Progenitor cell of endocrine pancreas (in vitro differentiated cells): ENCODE results near the gene MAGI1. TPM values are rescaled to one million over a fixed set of nuclear protein-coding genes. Genes with fewer than 3 reads are reported as not detected.
A peak's percentile ranks its signal among the peaks of the same experiment; 100 is the strongest.

ENCODE experiments used
- DNase-seq: peaks from one replicate; pipeline ENCODE4 v3.0.0; 2021; ENCODE audit warnings: low spot score; ENCODE audit not compliant: unreplicated experiment
- H3K27ac Mint-ChIP-seq: 2 replicates; pipeline ENCODE4 v1.8.0; 2021; ENCODE audit warnings: mild to moderate bottlenecking, moderate library complexity, mixed read lengths
- H3K27me3 Mint-ChIP-seq: 2 replicates; pipeline ENCODE4 v1.8.0; 2021; ENCODE audit warnings: mixed read lengths
- H3K36me3 Mint-ChIP-seq: 2 replicates; pipeline ENCODE4 v1.8.0; 2022; ENCODE audit warnings: mixed read lengths; ENCODE audit not compliant: insufficient read depth
- H3K4me1 Mint-ChIP-seq: 2 replicates; pipeline ENCODE4 v1.8.0; 2021; ENCODE audit warnings: low read depth, mixed read lengths
- H3K4me3 Mint-ChIP-seq: 2 replicates; pipeline ENCODE4 v1.8.0; 2021; ENCODE audit warnings: low read depth, mild to moderate bottlenecking, moderate library complexity, mixed read lengths
- H3K9me3 Mint-ChIP-seq: 2 replicates; pipeline ENCODE4 v1.8.0; 2021; ENCODE audit warnings: low read depth, mixed read lengths
- CTCF ChIP-seq: fragments of 200-600 bp; sonication (generic); IDR thresholded peaks from one replicate; pipeline ENCODE4 v1.5.0; 2021; ENCODE audit warnings: antibody characterized with exemption, mild to moderate bottlenecking; ENCODE audit not compliant: unreplicated experiment
- total RNA-seq: library from RNA; stranded (reverse); gene quantifications from 2 replicates; pipeline ENCODE4 v1.2.1, GENCODE V29; 2021

The MAGI1 gene
- total RNA-seq, 1 donor from 2014 or later: 142 TPM

- H3K36me3 Mint-ChIP-seq: peaks cover 16% of the 10 kb centered on the region
- H3K4me1 Mint-ChIP-seq: peaks cover 59% of the 10 kb centered on the region
- no peaks in the 10 kb centered on the region for H3K9me3 Mint-ChIP-seq
- H3K27ac Mint-ChIP-seq: peak overlapping the region; percentile 90
- no peaks in the 10 kb centered on the region for H3K27me3 Mint-ChIP-seq
- no peak for TF ChIP-seq CTCF
- H3K4me3 Mint-ChIP-seq: no peak overlapping the region
- DNase-seq: no peak
Measured at GRCh38 chr3:66000506-66000905, 38.2 kb downstream of the MAGI1 start.

- no peak for DNase-seq
- H3K9me3 Mint-ChIP-seq: no peaks in the 10 kb centered on the region
- peak overlapping the region; percentile 90 for H3K27ac Mint-ChIP-seq
- no peak for TF ChIP-seq CTCF
- H3K4me3 Mint-ChIP-seq: peak overlapping the region; percentile 44
- H3K27me3 Mint-ChIP-seq: no peaks in the 10 kb centered on the region
- peaks cover 62% of the 10 kb centered on the region for H3K4me1 Mint-ChIP-seq
- peaks cover 17% of the 10 kb centered on the region for H3K36me3 Mint-ChIP-seq
Measured at GRCh38 chr3:65999606-66000005, 39.1 kb downstream of the MAGI1 start.

GRCh38 chr3:65996589-65996988 is 42.1 kb downstream of the MAGI1 start:
- peaks cover 43% of the 10 kb centered on the region for H3K4me1 Mint-ChIP-seq
- no peaks in the 10 kb centered on the region for H3K9me3 Mint-ChIP-seq
- H3K36me3 Mint-ChIP-seq: peaks cover 16% of the 10 kb centered on the region
- H3K27me3 Mint-ChIP-seq: no peaks in the 10 kb centered on the region
- no peak overlapping the region for H3K4me3 Mint-ChIP-seq
- peak overlapping the region; percentile 79 for H3K27ac Mint-ChIP-seq
- no peak for TF ChIP-seq CTCF
- no peak for DNase-seq

DNA sequence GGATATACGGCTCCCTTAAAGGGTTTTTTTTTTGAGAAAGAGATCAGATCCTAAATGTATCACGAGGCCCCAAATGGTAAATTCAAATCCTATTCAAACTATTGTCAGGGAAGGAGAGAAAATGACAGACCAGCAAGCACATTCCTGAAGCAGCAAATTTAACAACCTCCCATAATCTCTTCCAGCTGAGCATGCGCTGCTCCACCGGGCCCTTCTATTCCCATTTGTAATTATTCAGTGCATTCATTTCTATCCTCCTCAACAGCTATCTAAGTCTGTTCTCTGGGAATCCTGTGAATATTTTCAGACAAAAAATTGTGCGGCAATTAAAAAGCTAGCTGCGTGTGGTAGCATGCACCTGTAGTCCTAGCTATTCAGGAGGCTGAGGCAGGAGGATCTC is 43.2 kb downstream of the MAGI1 start:
- Mint-ChIP-seq H3K36me3 (peaks cover 22% of the 10 kb centered on the region), H3K4me3 (no peak overlapping the region), H3K27ac (no peak overlapping the region), H3K27me3 (no peaks in the 10 kb centered on the region), H3K4me1 (peaks cover 35% of the 10 kb centered on the region), H3K9me3 (no peaks in the 10 kb centered on the region)
- DNase-seq: no peak
- TF ChIP-seq CTCF: no peak

DNA sequence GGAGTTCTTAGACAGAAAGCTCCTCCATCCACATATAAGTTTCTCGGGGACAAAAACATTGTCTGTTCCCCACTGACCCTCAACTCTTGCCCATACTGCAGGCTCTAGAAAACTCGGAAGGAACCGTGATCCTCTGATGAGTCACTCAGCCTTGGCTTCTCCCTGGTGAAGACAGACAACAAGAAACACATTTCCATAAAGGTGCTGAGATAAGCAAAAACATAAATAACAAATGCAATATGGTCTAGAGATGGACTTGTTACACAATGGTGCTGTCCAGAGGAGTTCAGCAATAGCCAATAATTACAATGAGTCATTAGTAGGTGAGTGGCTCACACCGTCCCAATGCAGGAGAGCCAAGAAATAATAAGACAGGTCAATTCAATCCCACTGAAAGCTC is 43.7 kb downstream of the MAGI1 start:
- no peak for TF ChIP-seq CTCF
- Mint-ChIP-seq H3K9me3 (no peaks in the 10 kb centered on the region), H3K4me1 (peaks cover 32% of the 10 kb centered on the region), H3K27ac (peak overlapping the region; percentile 30), H3K27me3 (no peaks in the 10 kb centered on the region), H3K4me3 (no peak overlapping the region), H3K36me3 (peaks cover 24% of the 10 kb centered on the region)
- no peak for DNase-seq
